Loucy (cell line): ENCODE measurements around the gene INTS12.

Experiments
- H2AFZ ChIP-seq: fragments of 200-600 bp; sonication (generic); 2 replicates; pipeline ENCODE4 v1.6.0; 2016; ENCODE audit warnings: antibody characterized with exemption, mild to moderate bottlenecking, low read length, moderate library complexity
- H3F3A ChIP-seq: fragments of 200-600 bp; 2 replicates; pipeline ENCODE4 v1.6.0; 2016; ENCODE audit warnings: antibody characterized with exemption, low read depth, mild to moderate bottlenecking
- H3K27me3 ChIP-seq: fragments of 200-600 bp; sonication (generic); 2 replicates; pipeline ENCODE4 v1.6.1; 2014; ENCODE audit warnings: low read length, mild to moderate bottlenecking; ENCODE audit not compliant: insufficient read depth, poor library complexity, severe bottlenecking
- H3K36me3 ChIP-seq: fragments of 200-600 bp; sonication (generic); 2 replicates; pipeline ENCODE4 v1.6.1; 2016; ENCODE audit warnings: low read length; ENCODE audit not compliant: insufficient read depth
- H3K4me1 ChIP-seq: fragments of 200-600 bp; sonication (generic); 2 replicates; pipeline ENCODE4 v1.5.1; 2014; ENCODE audit warnings: low read length, mild to moderate bottlenecking; ENCODE audit not compliant: insufficient read depth, poor library complexity, severe bottlenecking
- H3K4me2 ChIP-seq: fragments of 200-600 bp; sonication (generic); 2 replicates; pipeline ENCODE4 v1.6.0; 2014; ENCODE audit warnings: antibody characterized with exemption, low read length, low read depth, mild to moderate bottlenecking; ENCODE audit not compliant: poor library complexity, severe bottlenecking
- H3K4me3 ChIP-seq: fragments of 200-600 bp; sonication (generic); 2 replicates; pipeline ENCODE4 v1.5.1; 2014; ENCODE audit warnings: low read length, mild to moderate bottlenecking, mixed read lengths; ENCODE audit not compliant: poor library complexity, severe bottlenecking
- H3K79me2 ChIP-seq: fragments of 200-600 bp; sonication (generic); 2 replicates; pipeline ENCODE4 v1.6.1; 2014; ENCODE audit warnings: low read length; ENCODE audit not compliant: insufficient read depth
- H3K9ac ChIP-seq: fragments of 200-600 bp; sonication (generic); 2 replicates; pipeline ENCODE4 v1.6.0; 2014; ENCODE audit warnings: mild to moderate bottlenecking, low read depth, low read length, moderate library complexity; ENCODE audit not compliant: poor library complexity, severe bottlenecking
- H3K9me2 ChIP-seq: fragments of 200-600 bp; sonication (generic); replicated peaks from 2 replicates; pipeline ENCODE4 v1.6.1; 2016; ENCODE audit warnings: low read depth, low read length, mixed read lengths
- H3K9me3 ChIP-seq: fragments of 200-600 bp; sonication (generic); 2 replicates; pipeline ENCODE4 v1.6.1; 2014; ENCODE audit warnings: mild to moderate bottlenecking, antibody characterized with exemption, low read length, low read depth; ENCODE audit not compliant: insufficient read depth
- H4K20me1 ChIP-seq: fragments of 200-600 bp; sonication (generic); 2 replicates; pipeline ENCODE4 v1.6.0; 2014; ENCODE audit warnings: antibody characterized with exemption, low read length, mild to moderate bottlenecking; ENCODE audit not compliant: insufficient read depth, poor library complexity, severe bottlenecking
- CTCF ChIP-seq: fragments of 200-600 bp; sonication (generic); conservative IDR thresholded peaks from 2 replicates; pipeline ENCODE4 v1.5.1; 2014; ENCODE audit warnings: mild to moderate bottlenecking, antibody characterized with exemption, low read length
- EZH2phosphoT487 ChIP-seq: fragments of 200-600 bp; IDR thresholded peaks from 2 replicates; pipeline ENCODE4 v1.6.1; 2018; ENCODE audit warnings: antibody characterized with exemption, mild to moderate bottlenecking, moderate library complexity, borderline replicate concordance

INTS12 gene

DNA sequence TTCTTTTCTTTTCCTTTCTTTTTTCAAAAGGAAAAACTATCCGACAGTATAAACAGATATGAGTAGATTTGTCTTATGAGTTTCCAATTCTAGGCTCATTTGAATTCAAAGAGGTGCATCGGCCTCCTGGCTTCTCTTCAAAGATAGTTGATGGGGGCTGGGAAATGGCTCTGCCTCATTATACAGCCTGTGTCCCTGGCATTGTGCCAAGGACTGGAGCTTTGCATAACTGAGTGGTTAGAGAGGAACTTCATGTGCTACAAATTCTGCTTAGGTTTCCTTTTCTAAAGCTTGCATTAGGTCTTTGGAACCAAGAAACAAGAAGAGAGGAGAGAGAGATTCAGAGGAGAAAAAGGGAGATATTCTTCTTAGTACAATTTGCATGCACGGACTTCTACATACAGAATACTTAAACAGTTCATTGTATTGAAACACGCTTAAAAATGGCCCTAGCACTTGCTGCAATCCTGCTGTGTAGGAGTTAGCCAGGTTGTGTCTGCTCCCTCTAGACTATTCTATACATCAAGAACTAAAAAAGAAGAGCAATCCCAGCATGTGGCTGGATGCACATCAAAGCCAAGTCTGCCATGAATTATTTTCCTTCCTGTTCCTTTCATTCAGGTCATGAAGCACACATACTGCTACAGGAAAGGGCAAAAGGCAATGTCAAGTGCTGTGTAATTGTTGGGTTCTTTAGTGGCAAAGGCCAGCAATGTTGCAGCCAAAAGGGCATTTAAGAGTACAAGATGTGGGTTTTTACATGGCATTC, 70.9 kb downstream of the INTS12 start:
- Histone ChIP-seq H3K4me2 (no peak overlapping the region), H3K9ac (no peak overlapping the region), H2AFZ (peak overlapping the region; percentile 11; the same call in 1 of the 2 replicates), H3K36me3 (no peaks in the 10 kb centered on the region), H4K20me1 (no peaks in the 10 kb centered on the region), H3K9me2 (no peaks in the 10 kb centered on the region), H3K27me3 (no peaks in the 10 kb centered on the region), H3K4me3 (no peak overlapping the region), H3K9me3 (no peaks in the 10 kb centered on the region), H3K4me1 (no peaks in the 10 kb centered on the region), H3K79me2 (no peaks in the 10 kb centered on the region), H3F3A (no peaks in the 10 kb centered on the region)
- TF ChIP-seq EZH2phosphoT487 (no peak), CTCF (no peak)

- Histone ChIP-seq H4K20me1 (no peaks in the 10 kb centered on the region), H3F3A (no peaks in the 10 kb centered on the region), H3K4me2 (no peak overlapping the region), H3K36me3 (no peaks in the 10 kb centered on the region), H3K9me2 (no peaks in the 10 kb centered on the region), H3K4me3 (no peak overlapping the region), H3K79me2 (no peaks in the 10 kb centered on the region), H3K9me3 (no peaks in the 10 kb centered on the region), H3K9ac (no peak overlapping the region), H3K4me1 (no peaks in the 10 kb centered on the region), H3K27me3 (no peaks in the 10 kb centered on the region), H2AFZ (no peak overlapping the region)
- TF ChIP-seq CTCF = no peak
- TF ChIP-seq EZH2phosphoT487 = no peak
Observed at GRCh38 chr4:105634402-105635080, 73.9 kb downstream of the INTS12 start.

- Histone ChIP-seq H3K4me2 (no peak overlapping the region), H2AFZ (no peak overlapping the region), H3K9ac (no peak overlapping the region), H3K4me1 (no peaks in the 10 kb centered on the region), H3K9me3 (no peaks in the 10 kb centered on the region), H3K79me2 (no peaks in the 10 kb centered on the region), H3K27me3 (no peaks in the 10 kb centered on the region), H3K9me2 (no peaks in the 10 kb centered on the region), H3K4me3 (no peak overlapping the region), H3F3A (no peaks in the 10 kb centered on the region), H3K36me3 (no peaks in the 10 kb centered on the region), H4K20me1 (no peaks in the 10 kb centered on the region)
- TF ChIP-seq EZH2phosphoT487 = no peak
- TF ChIP-seq CTCF = no peak
Observed at GRCh38 chr4:105633241-105633640, 75.2 kb downstream of the INTS12 start.
